ENCODE measurements around the gene GLUL.

Gene GLUL

DNA sequence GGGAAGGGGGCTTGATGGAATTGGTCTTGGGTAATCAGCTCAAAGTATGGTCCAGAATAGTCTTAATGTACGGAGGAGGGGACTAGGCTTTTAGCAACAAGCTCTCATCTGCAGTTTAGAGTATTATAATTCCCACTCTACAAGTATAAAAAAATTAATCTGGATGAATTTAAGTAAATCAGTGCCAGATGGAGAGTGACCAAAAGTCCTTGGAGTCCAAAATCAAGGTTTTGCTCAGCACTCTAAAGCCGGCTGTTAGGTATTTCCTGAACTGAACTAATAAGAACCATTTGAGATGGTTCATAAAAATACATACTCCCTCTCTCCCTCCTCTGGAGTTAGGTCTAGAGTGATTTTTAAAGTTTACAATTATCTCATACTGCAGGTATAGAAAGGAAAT is 23.7 kb downstream of the GLUL start:
- Histone ChIP-seq H3K79me2 (ENCODE audit: low read length) (no peaks in the 10 kb centered on the region), H2AFZ (ENCODE audit: low read depth, low read length) (no peak overlapping the region), H3K9ac (ENCODE audit: low read length) (no peak overlapping the region), H3K27me3 (ENCODE audit: low read depth, low read length) (peaks cover 22% of the 10 kb centered on the region), H3K27ac (ENCODE audit: low read length) (no peak overlapping the region), H3K4me1 (ENCODE audit: low read length) (peaks cover 9% of the 10 kb centered on the region), H3K36me3 (replicated peaks; ENCODE audit: low read depth, low read length) (no peaks in the 10 kb centered on the region), H4K20me1 (ENCODE audit: insufficient read depth, low read length) (no peaks in the 10 kb centered on the region), H3K9me3 (ENCODE audit: insufficient read depth, low read length) (no peaks in the 10 kb centered on the region), H3K4me3 (ENCODE audit: low read length) (no peak overlapping the region), H3K4me2 (ENCODE audit: low read length) (peak overlapping the region; percentile 54; the same call in 1 of the 2 replicates)
- TF ChIP-seq EZH2phosphoT487 (IDR thresholded peaks at IDR 0.05; ENCODE audit: low read depth) = no peak
- TF ChIP-seq, protein P1, sequence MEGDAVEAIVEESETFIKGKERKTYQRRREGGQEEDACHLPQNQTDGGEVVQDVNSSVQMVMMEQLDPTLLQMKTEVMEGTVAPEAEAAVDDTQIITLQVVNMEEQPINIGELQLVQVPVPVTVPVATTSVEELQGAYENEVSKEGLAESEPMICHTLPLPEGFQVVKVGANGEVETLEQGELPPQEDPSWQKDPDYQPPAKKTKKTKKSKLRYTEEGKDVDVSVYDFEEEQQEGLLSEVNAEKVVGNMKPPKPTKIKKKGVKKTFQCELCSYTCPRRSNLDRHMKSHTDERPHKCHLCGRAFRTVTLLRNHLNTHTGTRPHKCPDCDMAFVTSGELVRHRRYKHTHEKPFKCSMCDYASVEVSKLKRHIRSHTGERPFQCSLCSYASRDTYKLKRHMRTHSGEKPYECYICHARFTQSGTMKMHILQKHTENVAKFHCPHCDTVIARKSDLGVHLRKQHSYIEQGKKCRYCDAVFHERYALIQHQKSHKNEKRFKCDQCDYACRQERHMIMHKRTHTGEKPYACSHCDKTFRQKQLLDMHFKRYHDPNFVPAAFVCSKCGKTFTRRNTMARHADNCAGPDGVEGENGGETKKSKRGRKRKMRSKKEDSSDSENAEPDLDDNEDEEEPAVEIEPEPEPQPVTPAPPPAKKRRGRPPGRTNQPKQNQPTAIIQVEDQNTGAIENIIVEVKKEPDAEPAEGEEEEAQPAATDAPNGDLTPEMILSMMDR (IDR thresholded peaks at IDR 0.05; ENCODE audit: low read depth, low read length) = no peak

DNA sequence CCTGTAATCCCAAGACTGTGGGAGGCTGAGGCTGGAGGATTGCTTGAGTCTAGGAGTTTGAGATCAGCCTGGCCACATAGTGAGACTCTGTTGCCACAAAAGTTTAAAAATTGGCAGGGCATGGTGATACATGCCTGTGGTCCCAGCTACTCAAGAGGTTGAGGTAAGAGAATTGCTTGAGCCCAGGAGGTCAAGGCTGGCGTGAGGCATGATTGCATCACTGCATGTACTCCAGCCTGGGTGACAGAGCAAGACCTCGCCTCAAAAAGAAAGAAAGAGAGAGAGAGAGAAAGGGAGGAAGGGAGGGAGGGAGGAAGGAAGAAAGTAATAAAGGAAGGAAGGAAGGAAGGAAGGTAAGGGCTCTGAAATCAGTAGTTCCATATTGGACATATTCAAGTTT is 25.0 kb downstream of the GLUL start:
- Histone ChIP-seq H3K36me3 (replicated peaks; ENCODE audit: low read depth, low read length) (no peaks in the 10 kb centered on the region), H3K27ac (ENCODE audit: low read length) (no peak overlapping the region)

DNA sequence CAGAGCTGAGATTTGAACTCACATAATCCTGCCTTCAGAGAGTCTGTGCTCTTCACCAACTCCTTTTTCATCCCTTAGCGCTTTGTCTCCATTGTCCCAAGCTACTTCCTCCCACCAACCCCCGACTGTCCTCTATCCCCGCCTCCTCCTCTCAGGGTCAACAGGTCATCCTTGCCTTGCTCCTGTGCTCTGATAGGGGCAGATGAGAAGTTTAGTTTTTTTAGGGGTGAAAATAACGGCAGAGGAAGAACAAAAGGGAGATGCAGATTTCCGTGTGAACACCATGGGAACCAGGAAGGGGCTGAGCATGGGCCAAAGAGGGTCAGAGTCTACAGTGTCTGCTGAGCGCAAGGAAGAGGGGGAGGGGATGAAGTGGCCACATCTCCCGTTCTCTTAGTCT is 31.9 kb downstream of the GLUL start:
- H3K27me3 ChIP-seq (ENCODE audit: low read depth, low read length) = no peaks in the 10 kb centered on the region
- no peak overlapping the region for H2AFZ ChIP-seq (ENCODE audit: low read depth, low read length)
- no peak overlapping the region for H3K9ac ChIP-seq (ENCODE audit: low read length)
- H3K36me3 ChIP-seq (replicated peaks; ENCODE audit: low read depth, low read length) = no peaks in the 10 kb centered on the region
- no peak overlapping the region for H3K4me3 ChIP-seq (ENCODE audit: low read length)
- no peaks in the 10 kb centered on the region for H3K9me3 ChIP-seq (ENCODE audit: insufficient read depth, low read length)
- H3K4me1 ChIP-seq (ENCODE audit: low read length) = no peaks in the 10 kb centered on the region
- H3K79me2 ChIP-seq (ENCODE audit: low read length) = no peaks in the 10 kb centered on the region
- no peaks in the 10 kb centered on the region for H4K20me1 ChIP-seq (ENCODE audit: insufficient read depth, low read length)
- TF ChIP-seq EZH2phosphoT487 (IDR thresholded peaks at IDR 0.05; ENCODE audit: low read depth) = no peak
- TF ChIP-seq, protein P1 (IDR thresholded peaks at IDR 0.05; ENCODE audit: low read depth, low read length) = no peak
- H3K27ac ChIP-seq (ENCODE audit: low read length) = no peak overlapping the region
- H3K4me2 ChIP-seq (ENCODE audit: low read length) = no peak overlapping the region

More for the DNA sequence above, 25.0 kb downstream of the GLUL start:
- H3K9ac ChIP-seq (ENCODE audit: low read length) = no peak overlapping the region
- TF ChIP-seq, protein P1 (IDR thresholded peaks at IDR 0.05; ENCODE audit: low read depth, low read length) = no peak
- TF ChIP-seq EZH2phosphoT487 (IDR thresholded peaks at IDR 0.05; ENCODE audit: low read depth) = no peak
- H3K27me3 ChIP-seq (ENCODE audit: low read depth, low read length) = peaks cover 22% of the 10 kb centered on the region
- no peaks in the 10 kb centered on the region for H3K79me2 ChIP-seq (ENCODE audit: low read length)
- no peak overlapping the region for H2AFZ ChIP-seq (ENCODE audit: low read depth, low read length)
- H3K9me3 ChIP-seq (ENCODE audit: insufficient read depth, low read length) = no peaks in the 10 kb centered on the region
- no peak overlapping the region for H3K4me3 ChIP-seq (ENCODE audit: low read length)
- no peaks in the 10 kb centered on the region for H4K20me1 ChIP-seq (ENCODE audit: insufficient read depth, low read length)
- no peak overlapping the region for H3K4me2 ChIP-seq (ENCODE audit: low read length)
- H3K4me1 ChIP-seq (ENCODE audit: low read length) = peaks cover 9% of the 10 kb centered on the region

DNA sequence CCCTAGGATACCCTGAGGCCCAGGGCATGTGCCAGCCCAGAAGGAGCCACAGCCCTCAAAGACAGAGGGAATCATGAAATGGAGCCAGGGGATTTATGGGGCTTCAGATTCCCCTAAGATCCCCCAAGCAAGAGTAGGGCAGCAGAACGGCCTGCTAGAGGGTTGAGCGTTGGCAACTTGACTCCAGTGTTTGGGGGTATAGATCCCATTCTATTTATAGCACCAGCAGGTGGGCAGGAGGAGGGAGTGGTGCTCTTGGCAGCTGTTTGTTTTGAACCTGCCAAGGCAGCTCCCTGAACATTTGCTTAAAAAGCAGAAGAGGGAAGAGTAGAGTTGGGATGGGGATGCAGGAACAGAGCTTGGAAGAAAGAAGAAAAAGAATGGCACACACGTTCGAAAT is 33.7 kb downstream of the GLUL start:
- no peaks in the 10 kb centered on the region for H3K9me3 ChIP-seq (ENCODE audit: insufficient read depth, low read length)

More for the DNA sequence above, 33.7 kb downstream of the GLUL start:
- Histone ChIP-seq H3K27ac (ENCODE audit: low read length) (no peak overlapping the region), H3K9ac (ENCODE audit: low read length) (no peak overlapping the region), H3K4me1 (ENCODE audit: low read length) (no peaks in the 10 kb centered on the region), H3K4me2 (ENCODE audit: low read length) (no peak overlapping the region), H4K20me1 (ENCODE audit: insufficient read depth, low read length) (no peaks in the 10 kb centered on the region), H3K79me2 (ENCODE audit: low read length) (no peaks in the 10 kb centered on the region), H3K27me3 (ENCODE audit: low read depth, low read length) (no peaks in the 10 kb centered on the region), H2AFZ (ENCODE audit: low read depth, low read length) (no peak overlapping the region), H3K4me3 (ENCODE audit: low read length) (no peak overlapping the region), H3K36me3 (replicated peaks; ENCODE audit: low read depth, low read length) (no peaks in the 10 kb centered on the region)
- no peak for TF ChIP-seq EZH2phosphoT487 (IDR thresholded peaks at IDR 0.05; ENCODE audit: low read depth)
- TF ChIP-seq, protein P1 (IDR thresholded peaks at IDR 0.05; ENCODE audit: low read depth, low read length) = no peak
